Measurements from ENCODE around the gene SPCS3.

DNA sequence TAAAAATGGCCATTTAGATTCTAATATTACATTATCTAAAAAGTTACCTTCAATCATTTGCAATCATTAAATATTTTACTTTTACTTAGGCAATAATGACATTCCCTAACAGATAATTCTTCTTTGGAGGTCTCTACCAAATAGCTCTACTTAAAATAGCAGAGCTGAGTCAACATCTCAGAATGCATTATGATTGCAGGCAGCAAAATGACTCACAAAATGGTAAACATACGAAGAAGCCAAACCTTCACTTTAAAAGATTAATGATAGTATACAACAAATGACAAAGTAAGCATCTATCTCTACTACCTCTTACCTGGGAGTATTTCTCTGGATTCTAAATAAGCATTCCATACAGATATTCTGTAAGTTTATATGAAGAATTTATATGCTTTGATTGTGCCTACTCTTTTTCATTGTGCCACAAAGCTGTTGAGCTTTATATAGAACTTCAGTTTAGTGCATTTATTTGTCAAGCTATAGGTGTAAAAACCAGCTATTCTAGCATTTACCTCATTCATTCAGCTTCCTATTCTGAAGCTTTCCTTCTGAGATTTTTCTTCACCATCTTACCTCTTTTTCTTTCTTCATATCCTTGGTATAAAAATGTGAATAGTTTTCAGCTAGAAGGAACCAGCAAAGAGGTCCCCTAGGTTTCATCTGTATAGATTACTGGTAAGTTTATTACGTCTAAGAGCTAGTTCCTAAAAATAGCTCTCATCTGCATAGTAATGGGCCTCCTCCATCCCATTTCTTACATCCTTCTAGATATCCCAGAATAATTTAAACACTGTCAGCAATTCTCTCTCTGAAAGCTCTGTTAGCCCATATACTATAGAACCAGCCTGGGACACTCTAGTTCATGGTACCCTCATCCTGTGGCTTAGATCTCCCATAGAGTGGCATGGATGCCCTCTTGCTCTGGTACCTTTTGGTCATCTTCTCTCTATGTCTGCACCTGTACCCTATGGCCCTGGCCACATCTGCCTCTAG lies 17.2 kb upstream of the SPCS3 start:
- TF ChIP-seq, protein P1, sequence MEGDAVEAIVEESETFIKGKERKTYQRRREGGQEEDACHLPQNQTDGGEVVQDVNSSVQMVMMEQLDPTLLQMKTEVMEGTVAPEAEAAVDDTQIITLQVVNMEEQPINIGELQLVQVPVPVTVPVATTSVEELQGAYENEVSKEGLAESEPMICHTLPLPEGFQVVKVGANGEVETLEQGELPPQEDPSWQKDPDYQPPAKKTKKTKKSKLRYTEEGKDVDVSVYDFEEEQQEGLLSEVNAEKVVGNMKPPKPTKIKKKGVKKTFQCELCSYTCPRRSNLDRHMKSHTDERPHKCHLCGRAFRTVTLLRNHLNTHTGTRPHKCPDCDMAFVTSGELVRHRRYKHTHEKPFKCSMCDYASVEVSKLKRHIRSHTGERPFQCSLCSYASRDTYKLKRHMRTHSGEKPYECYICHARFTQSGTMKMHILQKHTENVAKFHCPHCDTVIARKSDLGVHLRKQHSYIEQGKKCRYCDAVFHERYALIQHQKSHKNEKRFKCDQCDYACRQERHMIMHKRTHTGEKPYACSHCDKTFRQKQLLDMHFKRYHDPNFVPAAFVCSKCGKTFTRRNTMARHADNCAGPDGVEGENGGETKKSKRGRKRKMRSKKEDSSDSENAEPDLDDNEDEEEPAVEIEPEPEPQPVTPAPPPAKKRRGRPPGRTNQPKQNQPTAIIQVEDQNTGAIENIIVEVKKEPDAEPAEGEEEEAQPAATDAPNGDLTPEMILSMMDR (IDR thresholded peaks at IDR 0.05) = no peak
- TF ChIP-seq POLR2A (IDR thresholded peaks at IDR 0.05) = no peak
- peak in 1 of 4 donors; percentile 17 for TF ChIP-seq POLR2AphosphoS5 (IDR thresholded peaks at IDR 0.05)
- no peak for TF ChIP-seq EP300 (IDR thresholded peaks at IDR 0.05)

Data from sigmoid colon (tissue), 4 donors.